ENCODE results near the gene COBL.

COBL gene

GRCh38 chr7:51190969-51191368, 125.6 kb downstream of the COBL start:
- ATAC-seq (ENCODE audit: low read depth) (no peak), DNase-seq (ENCODE audit: low spot score) (no peak)
- TF ChIP-seq CTCF (IDR thresholded peaks at IDR 0.05; ENCODE audit: poor library complexity, severe bottlenecking): no peak
- Histone ChIP-seq H3K27me3 (ENCODE audit: insufficient read depth, poor library complexity, severe bottlenecking) (no peaks in the 10 kb centered on the region), H3K4me3 (ENCODE audit: severe bottlenecking) (no peak overlapping the region), H3K4me1 (ENCODE audit: insufficient read depth, poor library complexity, severe bottlenecking) (no peaks in the 10 kb centered on the region), H3K27ac (ENCODE audit: poor library complexity, severe bottlenecking) (no peak overlapping the region), H3K9me3 (ENCODE audit: severe bottlenecking) (no peaks in the 10 kb centered on the region), H3K36me3 (ENCODE audit: low read depth) (no peaks in the 10 kb centered on the region)

DNA sequence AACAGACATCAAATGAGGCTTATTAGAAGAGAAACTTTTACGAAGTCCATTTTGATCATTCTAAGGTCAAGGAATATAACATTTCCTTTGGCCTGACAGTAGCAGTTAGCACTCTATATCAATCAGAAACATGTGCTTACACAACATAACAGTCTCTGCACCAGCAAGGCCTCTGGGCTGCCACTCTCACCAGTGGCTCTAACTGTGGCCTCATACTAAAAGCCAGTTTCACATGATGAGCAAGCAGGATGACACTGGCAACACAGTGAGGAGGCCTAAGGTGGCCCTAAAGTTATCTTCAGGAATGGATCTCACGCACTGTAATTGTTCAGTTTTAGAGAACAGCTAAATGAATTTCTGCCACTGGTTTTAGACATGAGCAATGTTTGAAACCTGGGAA, 126.8 kb downstream of the COBL start:
- H3K27ac ChIP-seq (ENCODE audit: poor library complexity, severe bottlenecking): no peak overlapping the region
- TF ChIP-seq CTCF (IDR thresholded peaks at IDR 0.05; ENCODE audit: poor library complexity, severe bottlenecking): no peak
- no peak for ATAC-seq (ENCODE audit: low read depth)

DNA sequence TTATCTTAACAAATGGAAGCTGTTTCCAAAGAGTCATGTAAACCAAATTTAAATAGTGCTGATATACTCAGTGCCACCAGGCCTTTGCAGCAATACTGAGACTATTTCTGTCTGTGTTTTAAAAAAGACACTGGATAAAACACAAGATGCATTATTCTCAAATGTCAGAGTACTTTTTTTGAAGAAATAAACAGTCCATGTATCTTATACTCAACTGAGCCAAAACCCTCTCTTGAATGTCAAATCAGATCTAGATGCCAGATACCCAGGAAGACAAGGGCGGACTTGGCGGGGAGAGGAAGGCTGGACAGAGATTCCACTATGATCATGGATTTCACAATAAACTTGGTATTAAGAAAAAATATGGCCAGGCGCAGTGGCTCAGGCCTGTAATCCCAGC, 127.6 kb downstream of the COBL start:
- no peaks in the 10 kb centered on the region for H3K9me3 ChIP-seq (ENCODE audit: severe bottlenecking)
- no peaks in the 10 kb centered on the region for H3K4me1 ChIP-seq (ENCODE audit: insufficient read depth, poor library complexity, severe bottlenecking)
- H3K36me3 ChIP-seq (ENCODE audit: low read depth): no peaks in the 10 kb centered on the region
- ATAC-seq (ENCODE audit: low read depth) (no peak), DNase-seq (ENCODE audit: low spot score) (no peak)
- no peak overlapping the region for H3K27ac ChIP-seq (ENCODE audit: poor library complexity, severe bottlenecking)
- TF ChIP-seq CTCF (IDR thresholded peaks at IDR 0.05; ENCODE audit: poor library complexity, severe bottlenecking): no peak
- H3K27me3 ChIP-seq (ENCODE audit: insufficient read depth, poor library complexity, severe bottlenecking): no peaks in the 10 kb centered on the region
- H3K4me3 ChIP-seq (ENCODE audit: severe bottlenecking): no peak overlapping the region

More for the DNA sequence above, 126.8 kb downstream of the COBL start:
- Histone ChIP-seq H3K36me3 (ENCODE audit: low read depth) (no peaks in the 10 kb centered on the region), H3K27me3 (ENCODE audit: insufficient read depth, poor library complexity, severe bottlenecking) (no peaks in the 10 kb centered on the region), H3K4me1 (ENCODE audit: insufficient read depth, poor library complexity, severe bottlenecking) (no peaks in the 10 kb centered on the region), H3K4me3 (ENCODE audit: severe bottlenecking) (no peak overlapping the region), H3K9me3 (ENCODE audit: severe bottlenecking) (no peaks in the 10 kb centered on the region)
- no peak for DNase-seq (ENCODE audit: low spot score)

- ATAC-seq (ENCODE audit: low read depth) (peak; percentile 40; the same call in 1 of the 3 replicates), DNase-seq (ENCODE audit: low spot score) (no peak)
- TF ChIP-seq CTCF (IDR thresholded peaks at IDR 0.05; ENCODE audit: poor library complexity, severe bottlenecking): peak; percentile 11
- H3K27ac ChIP-seq (ENCODE audit: poor library complexity, severe bottlenecking): no peak overlapping the region
- no peaks in the 10 kb centered on the region for H3K4me1 ChIP-seq (ENCODE audit: insufficient read depth, poor library complexity, severe bottlenecking)
- H3K27me3 ChIP-seq (ENCODE audit: insufficient read depth, poor library complexity, severe bottlenecking): no peaks in the 10 kb centered on the region
- H3K9me3 ChIP-seq (ENCODE audit: severe bottlenecking): no peaks in the 10 kb centered on the region
- H3K36me3 ChIP-seq (ENCODE audit: low read depth): no peaks in the 10 kb centered on the region
- H3K4me3 ChIP-seq (ENCODE audit: severe bottlenecking): no peak overlapping the region
Observed at GRCh38 chr7:51187941-51188340, 128.7 kb downstream of the COBL start.

GRCh38 chr7:51186531-51186930, 130.1 kb downstream of the COBL start:
- Histone ChIP-seq H3K27ac (ENCODE audit: poor library complexity, severe bottlenecking) (no peak overlapping the region), H3K27me3 (ENCODE audit: insufficient read depth, poor library complexity, severe bottlenecking) (no peaks in the 10 kb centered on the region), H3K4me1 (ENCODE audit: insufficient read depth, poor library complexity, severe bottlenecking) (no peaks in the 10 kb centered on the region), H3K36me3 (ENCODE audit: low read depth) (no peaks in the 10 kb centered on the region), H3K9me3 (ENCODE audit: severe bottlenecking) (no peaks in the 10 kb centered on the region), H3K4me3 (ENCODE audit: severe bottlenecking) (no peak overlapping the region)
- ATAC-seq (ENCODE audit: low read depth): 0 out of 3 replicates have a peak, but pooled peaks have one; percentile 41
- TF ChIP-seq CTCF (IDR thresholded peaks at IDR 0.05; ENCODE audit: poor library complexity, severe bottlenecking): no peak
- DNase-seq (ENCODE audit: low spot score): no peak
